GM18505 (cell line): ENCODE data around the gene PTRH2.
"Not testable (repeated sequence)": the region's sequence is repeated elsewhere in the genome, so short reads cannot be mapped to it uniquely, and the experiment has no call there.

ENCODE experiments used
- ATAC-seq: cut with Tn5 transposase; IDR thresholded peaks from one replicate; pipeline ENCODE4 v1.9.1; 2021; ENCODE audit not compliant: unreplicated experiment
- POLR2A ChIP-seq: IDR thresholded peaks from 4 replicates; pipeline ENCODE4 v1.6.1; 2011; ENCODE audit warnings: borderline replicate concordance; ENCODE audit not compliant: insufficient read depth, insufficient read length; ENCODE audit errors: extremely low read depth

PTRH2 gene

DNA sequence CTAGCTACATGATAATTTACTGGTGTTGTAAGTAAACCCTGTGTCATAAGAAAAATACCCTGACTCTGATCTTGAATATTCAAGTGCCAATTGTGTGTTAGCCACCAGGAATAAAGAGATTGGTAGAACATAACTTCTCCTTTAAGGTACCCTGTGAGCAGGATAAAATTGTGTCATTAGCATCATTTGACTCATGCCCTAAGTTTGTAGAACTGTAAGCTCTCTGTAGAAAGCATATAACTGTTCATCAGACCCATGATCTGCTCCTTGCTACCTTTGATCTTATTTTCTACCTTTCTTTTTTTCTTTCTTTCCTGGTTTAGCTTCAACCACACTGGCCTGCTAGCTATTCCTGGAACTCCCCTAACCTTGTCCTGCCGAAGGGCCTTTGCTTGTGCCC, 35.8 kb downstream of the PTRH2 start:
- no peak for ATAC-seq
- no peak for TF ChIP-seq POLR2A

DNA sequence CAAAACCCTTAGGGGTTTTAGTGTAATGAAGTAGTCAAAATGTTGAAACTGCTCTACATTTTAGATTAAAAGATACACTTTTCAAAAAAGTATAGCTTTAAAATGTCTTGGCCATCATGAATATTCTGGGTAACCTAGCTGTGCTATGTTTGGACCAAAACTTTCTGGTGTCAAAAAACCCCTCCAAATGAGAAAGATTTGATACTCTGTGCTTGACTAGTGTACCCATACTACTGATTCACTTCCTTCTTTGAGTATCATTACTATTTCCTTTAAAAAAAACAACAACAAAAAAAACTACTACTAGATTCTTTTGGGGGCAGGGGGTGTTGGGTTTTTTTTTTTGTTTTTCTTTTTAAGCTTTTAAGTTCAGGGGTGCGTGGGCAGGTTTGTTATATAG, 37.3 kb downstream of the PTRH2 start:
- TF ChIP-seq POLR2A: no peak
- ATAC-seq: no peak

DNA sequence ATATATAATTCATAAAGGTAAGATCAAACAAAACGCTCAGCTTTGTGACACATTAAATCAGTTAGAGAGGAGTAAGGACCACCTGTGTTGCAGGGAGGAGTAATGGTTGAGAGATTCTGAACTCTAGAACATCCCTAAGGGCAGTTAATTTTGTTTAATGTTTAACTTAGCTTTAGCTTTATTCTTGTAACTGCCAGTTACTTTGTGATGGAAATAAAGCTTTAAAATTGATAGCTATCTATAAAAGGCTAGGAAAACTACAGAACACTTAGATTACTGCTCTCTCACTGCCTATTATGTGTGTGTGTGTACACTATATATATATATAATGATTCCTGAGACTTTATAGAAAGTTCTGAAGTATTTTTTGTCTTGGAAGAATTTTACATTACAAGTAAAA, 37.8 kb downstream of the PTRH2 start:
- no peak for ATAC-seq
- no peak for TF ChIP-seq POLR2A

DNA sequence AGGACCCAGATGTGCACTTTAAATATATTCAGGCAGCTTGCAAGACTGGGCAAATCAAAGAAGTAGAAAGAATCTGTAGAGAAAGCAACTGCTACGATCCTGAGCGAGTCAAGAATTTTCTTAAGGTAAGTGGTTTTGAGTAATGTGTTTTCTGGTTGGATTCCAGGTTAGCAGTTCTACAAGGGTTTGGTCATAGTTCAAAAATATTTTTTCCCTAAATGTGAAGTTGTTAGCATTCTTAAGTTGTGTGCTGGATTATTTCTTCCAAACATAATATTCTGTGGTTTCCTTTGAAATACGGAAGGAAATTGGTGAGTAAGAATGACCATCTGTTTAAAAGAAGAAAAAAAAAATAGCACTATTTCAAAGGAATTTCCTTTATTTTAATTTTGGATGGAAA, 38.4 kb downstream of the PTRH2 start:
- no peak for ATAC-seq
- no peak for TF ChIP-seq POLR2A

DNA sequence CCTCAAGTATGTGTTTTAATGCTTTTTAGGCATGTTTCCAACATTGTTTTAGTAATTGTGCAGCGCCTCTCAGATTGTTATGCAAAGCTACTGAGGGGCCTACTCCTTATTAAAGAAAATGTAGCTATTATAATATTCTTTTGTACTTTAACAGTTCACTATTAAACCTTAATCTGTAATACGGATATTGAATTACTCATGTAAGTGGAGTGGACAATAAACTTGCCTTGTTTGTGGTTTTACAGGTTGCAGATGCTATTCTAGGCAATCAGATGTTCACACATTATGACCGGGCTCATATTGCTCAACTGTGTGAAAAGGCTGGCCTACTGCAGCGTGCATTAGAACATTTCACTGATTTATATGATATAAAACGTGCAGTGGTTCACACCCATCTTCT, 41.0 kb downstream of the PTRH2 start:
- TF ChIP-seq POLR2A: no peak
- ATAC-seq: no peak

DNA sequence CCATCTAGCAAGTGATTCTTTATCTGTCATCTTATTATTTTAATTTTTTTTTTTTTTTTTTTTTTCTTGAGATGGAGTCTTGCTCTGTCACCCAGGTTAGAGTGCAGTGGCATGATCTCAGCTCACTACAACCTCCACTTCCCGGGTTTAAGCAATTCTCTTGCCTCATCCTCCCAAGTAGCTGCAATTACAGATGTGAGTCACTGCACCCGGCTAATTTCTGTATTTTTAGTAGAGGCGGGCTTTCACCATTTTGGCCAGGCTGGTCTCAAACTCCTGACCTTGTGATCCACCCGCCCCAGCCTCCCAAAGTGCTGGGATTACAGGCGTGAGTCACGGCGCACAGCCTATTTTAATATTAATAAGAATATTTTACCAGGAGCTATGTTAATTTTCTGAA, 50.6 kb downstream of the PTRH2 start:
- ATAC-seq: not testable (repeated sequence)

DNA sequence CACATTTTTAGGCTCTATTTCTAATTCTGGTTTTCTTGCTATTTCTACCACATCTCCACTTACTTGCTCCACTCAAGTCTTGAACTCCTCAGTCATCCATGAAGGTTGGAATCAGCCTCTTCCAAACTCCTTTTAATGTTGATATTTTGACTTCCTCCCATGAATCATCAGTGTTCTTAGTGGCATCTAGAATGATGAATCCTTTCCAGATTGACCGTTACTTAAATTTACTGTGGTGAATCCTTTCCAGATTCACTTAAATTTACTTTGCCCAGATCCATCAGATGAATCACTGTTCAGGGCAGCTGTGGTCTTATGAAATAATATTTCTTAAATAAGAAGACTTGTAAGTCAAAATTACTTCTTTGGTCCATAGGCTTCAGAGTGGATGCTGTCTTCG, 55.1 kb downstream of the PTRH2 start:
- no peak for ATAC-seq
- TF ChIP-seq POLR2A: no peak

DNA sequence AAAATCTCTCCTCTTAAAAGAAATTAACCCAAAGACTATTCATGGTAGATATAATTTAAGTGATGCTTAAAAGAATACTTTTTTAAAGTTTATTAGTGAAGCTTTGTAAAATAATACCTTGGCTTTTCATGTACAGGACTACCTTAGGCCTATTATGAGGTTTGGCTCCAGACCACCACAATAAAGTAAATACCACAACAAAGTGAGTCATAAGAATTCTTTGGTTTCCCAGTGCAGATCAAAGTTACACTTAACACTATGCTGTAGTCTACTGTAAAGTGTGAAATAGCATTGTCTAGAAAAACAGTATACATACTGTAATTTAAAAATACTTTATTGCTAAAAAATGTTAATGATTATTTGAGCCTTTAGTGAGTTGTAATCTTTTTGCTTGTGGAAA, 55.9 kb downstream of the PTRH2 start:
- TF ChIP-seq POLR2A: no peak
- no peak for ATAC-seq

DNA sequence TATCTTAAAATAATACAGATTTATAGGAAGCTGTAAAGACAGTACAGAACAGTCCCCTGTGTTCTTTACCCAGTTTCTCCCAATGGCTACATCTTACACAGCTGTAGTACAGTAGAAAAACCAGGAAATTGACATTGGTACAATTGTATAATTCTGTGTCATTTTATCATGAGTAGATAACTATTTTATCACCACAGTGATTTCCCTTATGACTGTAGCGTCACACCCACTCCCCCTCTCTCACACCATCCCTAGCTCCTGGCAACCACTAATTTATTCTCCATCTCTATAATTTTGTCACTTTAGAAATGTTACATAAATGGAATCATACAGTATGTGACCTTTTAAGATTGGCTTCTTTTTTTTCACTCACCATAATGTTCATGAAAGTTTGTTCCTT, 56.6 kb downstream of the PTRH2 start:
- no peak for TF ChIP-seq POLR2A
- no peak for ATAC-seq

DNA sequence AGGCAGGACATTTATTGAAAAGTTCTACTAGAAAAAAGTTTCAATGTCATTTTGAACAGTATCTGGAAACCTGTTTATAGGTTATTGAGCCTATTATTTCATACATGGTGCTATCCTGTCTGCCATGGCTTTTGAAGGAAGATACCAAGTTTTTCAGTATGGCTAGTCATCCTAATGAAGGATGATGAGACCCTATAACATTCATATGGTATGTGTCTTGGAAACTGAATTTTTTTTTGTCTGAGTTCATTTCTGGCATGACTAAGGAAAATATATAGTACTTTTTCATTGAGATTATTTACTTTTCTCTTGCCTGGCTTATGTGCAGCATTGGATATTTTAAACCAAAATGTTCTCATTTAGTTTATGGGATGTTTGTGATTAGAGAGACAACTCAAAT, 57.3 kb downstream of the PTRH2 start:
- no peak for ATAC-seq
- TF ChIP-seq POLR2A: no peak
